ENCODE results near the gene KIF5A. TPM values are rescaled to one million over a fixed set of nuclear protein-coding genes. Genes with fewer than 3 reads are reported as not detected.
A peak's percentile ranks its signal among the peaks of the same experiment; 100 is the strongest.
"Not testable (repeated sequence)": the region's sequence is repeated elsewhere in the genome, so short reads cannot be mapped to it uniquely, and the experiment has no call there.

The KIF5A gene
- total RNA-seq, 1 donor from 2014 or later, result not detected

DNA sequence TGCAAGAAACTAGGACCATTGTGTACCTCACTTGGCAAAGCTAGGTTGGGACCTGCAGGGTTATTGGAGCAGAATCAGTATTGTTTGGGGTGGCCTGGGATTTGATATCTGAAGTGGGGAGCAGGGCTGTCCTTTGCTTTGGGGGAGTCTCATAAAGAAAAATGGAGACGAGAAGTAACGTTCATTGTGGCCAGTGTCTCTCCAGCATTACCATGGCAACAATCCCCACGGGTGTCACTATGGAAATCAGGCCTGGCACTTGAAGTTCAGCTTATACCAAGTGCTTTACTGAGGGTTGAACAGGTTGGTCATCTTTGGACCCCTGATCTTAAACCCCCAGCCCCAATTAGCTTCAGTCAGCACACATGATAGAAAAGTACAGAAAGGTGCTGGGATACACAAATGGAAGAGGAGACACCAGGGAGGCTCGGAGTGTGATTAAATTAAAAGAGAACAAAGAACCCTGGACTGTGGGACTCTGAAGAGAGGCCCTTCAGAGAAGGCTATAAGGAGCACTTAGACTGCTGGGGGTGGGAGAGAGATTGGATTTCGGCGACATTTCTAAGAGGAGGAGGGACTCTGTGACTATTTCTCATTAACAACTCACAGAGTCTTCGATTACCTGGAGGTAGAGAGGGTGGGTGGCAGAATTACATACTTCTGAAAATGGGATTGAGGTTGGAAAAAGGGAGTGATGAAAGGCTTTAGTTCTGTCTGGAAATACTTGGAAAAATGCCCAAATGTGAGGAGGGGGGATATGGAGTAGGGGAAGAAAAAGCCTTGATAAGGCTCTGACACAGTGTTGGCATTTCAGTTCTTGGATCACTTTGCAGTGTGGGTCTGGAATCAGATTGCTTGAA, 3.7 kb downstream of the KIF5A start:
- no peak for DNase-seq (ENCODE audit: low read depth)

- DNase-seq (ENCODE audit: low read depth), result no peak
Observed at GRCh38 chr12:57554453-57554852, 4.6 kb downstream of the KIF5A start.

GRCh38 chr12:57554897-57555296, 5.1 kb downstream of the KIF5A start:
- DNase-seq (ENCODE audit: low read depth), result no peak

DNA sequence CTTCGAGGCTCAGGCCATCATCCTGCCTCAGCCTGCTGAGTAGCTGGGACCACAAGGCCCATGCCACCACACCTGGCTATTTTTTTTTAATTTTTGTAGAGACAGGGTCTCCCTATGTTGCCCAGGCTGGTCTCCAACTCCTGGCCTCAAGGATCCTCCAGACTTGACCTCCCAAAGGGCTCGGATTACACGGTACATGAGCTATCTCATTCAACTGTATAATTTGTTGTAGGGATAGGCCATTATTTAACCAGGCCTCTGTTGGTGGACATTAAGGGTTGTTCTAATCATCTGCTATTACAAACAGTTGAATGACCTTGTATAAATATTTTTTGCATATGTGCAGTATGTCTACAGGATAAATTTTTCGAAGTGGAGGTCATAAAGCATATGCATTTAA, 9.0 kb downstream of the KIF5A start:
- DNase-seq (ENCODE audit: low read depth), result no peak

DNA sequence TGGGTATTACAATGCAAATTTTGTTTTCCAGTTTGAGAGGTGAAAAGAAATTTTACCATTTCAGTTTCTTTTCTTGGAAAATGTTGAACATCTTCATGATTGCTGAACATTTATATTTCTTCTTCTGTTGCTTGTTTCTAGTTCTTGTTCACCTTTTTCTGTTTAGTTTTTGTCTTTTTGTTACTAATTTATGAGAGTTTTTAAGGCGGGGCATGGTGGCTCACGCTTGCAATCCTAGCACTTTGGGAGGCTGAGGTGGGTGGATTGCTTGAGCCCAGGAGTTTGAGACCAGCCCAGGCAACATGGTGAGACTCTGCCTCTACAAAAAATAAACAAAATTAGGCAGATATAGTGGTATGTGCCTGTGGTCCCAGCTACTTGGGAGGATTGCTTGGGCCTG, 10.7 kb downstream of the KIF5A start:
- DNase-seq (ENCODE audit: low read depth), result no peak

- peak; percentile 38 for DNase-seq (ENCODE audit: low read depth)
Observed at GRCh38 chr12:57561117-57561516, 11.3 kb downstream of the KIF5A start.

DNA sequence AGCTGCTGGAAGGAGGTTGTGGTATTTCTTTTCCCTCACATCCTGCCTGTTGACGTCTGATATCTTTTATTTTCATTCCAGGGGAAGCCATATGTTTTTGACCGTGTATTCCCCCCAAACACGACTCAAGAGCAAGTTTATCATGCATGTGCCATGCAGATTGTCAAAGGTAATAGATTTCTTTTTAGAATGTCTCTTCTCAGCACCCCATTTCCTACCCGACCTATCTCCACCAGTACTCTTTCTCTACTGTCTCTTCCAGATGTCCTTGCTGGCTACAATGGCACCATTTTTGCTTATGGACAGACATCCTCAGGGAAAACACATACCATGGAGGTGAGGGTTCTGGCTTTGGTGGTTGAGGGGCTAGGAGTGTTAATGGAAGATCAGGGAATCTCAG, 13.5 kb downstream of the KIF5A start:
- DNase-seq (ENCODE audit: low read depth), result no peak

- no peak for DNase-seq (ENCODE audit: low read depth)
Observed at GRCh38 chr12:57564178-57564740, 14.4 kb downstream of the KIF5A start.

DNA sequence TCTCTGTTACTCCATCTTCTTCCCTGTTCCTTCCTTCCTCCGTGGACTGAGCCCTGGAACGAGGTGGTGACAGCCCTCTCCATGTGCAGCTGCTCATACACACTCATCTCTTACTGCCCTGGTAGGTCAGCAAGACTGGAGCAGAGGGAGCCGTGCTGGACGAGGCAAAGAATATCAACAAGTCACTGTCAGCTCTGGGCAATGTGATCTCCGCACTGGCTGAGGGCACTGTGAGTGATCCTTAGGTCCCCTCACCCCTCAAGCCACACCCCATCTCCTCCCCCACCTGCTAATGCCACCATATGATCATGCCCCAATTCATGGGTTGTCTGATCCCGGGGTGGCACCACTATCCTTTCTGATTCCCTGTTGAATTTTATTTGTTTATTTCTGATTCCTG, 19.0 kb downstream of the KIF5A start:
- DNase-seq (ENCODE audit: low read depth), result no peak

GRCh38 chr12:57569858-57570257, 20.0 kb downstream of the KIF5A start:
- DNase-seq (ENCODE audit: low read depth), result no peak

- DNase-seq (ENCODE audit: low read depth), result not testable (repeated sequence)
Observed at GRCh38 chr12:57570438-57570837, 20.6 kb downstream of the KIF5A start.

GRCh38 chr12:57571926-57572762, 22.3 kb downstream of the KIF5A start:
- DNase-seq (ENCODE audit: low read depth), result no peak

GRCh38 chr12:57574795-57575194, 25.0 kb downstream of the KIF5A start:
- DNase-seq (ENCODE audit: low read depth), result no peak

- no peak for DNase-seq (ENCODE audit: low read depth)
Observed at GRCh38 chr12:57575771-57576612, 26.1 kb downstream of the KIF5A start.

DNA sequence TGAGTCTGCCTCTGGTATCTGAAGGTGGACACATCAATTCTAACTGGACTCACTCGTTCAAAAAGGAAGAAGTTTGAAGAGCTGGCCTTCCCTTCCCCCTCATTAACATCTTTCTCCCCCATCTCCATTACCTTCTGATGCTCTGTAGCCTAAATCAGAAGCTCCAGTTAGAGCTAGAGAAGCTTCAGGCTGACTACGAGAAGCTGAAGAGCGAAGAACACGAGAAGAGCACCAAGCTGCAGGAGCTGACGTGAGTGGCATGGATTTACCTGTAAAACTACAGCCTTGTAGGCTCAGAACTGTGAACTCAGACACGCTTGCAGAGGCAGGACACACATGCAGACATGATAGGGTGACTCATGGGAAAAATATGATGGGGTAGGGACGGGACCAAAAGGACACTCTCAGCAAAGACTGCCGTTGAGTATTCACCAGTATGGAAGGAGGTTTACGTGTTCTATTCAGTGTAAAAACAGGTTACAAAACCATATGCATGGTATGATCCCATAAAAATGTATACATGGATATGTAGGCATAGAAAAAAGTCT, 26.8 kb downstream of the KIF5A start:
- no peak for DNase-seq (ENCODE audit: low read depth)

- no peak for DNase-seq (ENCODE audit: low read depth)
Observed at GRCh38 chr12:57577981-57578758, 28.3 kb downstream of the KIF5A start.

DNA sequence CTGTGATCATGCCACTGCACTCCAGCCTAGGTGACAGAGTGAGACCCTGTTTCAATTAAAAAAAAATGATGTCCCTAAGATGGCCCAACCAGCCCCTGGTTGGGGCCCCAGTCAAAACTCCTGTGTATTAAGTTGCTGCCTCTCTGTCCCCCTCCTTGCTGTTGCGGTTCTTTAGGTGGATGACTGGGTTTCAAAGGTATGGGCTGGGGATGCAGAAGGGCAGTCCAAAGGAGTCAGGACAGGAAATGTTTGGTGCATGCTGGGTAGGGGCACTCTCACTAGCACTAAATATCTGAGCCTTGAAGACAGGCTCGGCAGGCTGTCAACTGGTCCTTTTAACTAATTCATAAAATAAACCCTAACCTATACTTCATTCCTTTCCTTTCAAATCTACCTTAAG, 29.2 kb downstream of the KIF5A start:
- DNase-seq (ENCODE audit: low read depth), result no peak

GRCh38 chr12:57579677-57580465, 30.0 kb downstream of the KIF5A start:
- no peak for DNase-seq (ENCODE audit: low read depth)

DNA sequence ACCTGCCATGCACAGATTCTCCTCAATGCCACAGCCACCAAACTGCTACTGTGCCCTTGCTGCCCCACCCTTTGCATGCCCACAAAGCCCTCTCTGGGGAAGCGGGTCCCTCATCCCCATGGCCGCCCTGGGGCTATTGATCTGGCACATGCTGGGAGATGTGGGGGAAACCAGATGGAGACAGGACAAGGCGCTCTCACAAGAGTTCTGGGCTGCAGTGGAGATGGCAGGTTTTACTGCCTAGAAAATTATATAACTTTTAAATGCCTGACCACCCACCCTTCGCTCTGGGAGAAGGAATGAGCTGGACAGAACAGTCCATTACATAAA, 30.6 kb downstream of the KIF5A start:
- no peak for DNase-seq (ENCODE audit: low read depth)

Data from myocyte (in vitro differentiated cells).